GM12872 (cell line): ENCODE results near the gene TPSD1.

Source experiments
- CTCF ChIP-seq: IDR thresholded peaks from 3 replicates; pipeline ENCODE4 v1.5.1; 2011; ENCODE audit warnings: low read depth, mild to moderate bottlenecking, low read length, moderate library complexity; ENCODE audit not compliant: insufficient read depth

The TPSD1 gene

GRCh38 chr16:1260101-1260680, 4.3 kb downstream of the TPSD1 start:
- no peak for TF ChIP-seq CTCF

- TF ChIP-seq CTCF, result no peak
Observed at GRCh38 chr16:1261131-1261892, 5.4 kb downstream of the TPSD1 start.

- no peak for TF ChIP-seq CTCF
Observed at GRCh38 chr16:1262210-1262845, 6.5 kb downstream of the TPSD1 start.

- no peak for TF ChIP-seq CTCF
Observed at GRCh38 chr16:1262846-1263221, 7.0 kb downstream of the TPSD1 start.

DNA sequence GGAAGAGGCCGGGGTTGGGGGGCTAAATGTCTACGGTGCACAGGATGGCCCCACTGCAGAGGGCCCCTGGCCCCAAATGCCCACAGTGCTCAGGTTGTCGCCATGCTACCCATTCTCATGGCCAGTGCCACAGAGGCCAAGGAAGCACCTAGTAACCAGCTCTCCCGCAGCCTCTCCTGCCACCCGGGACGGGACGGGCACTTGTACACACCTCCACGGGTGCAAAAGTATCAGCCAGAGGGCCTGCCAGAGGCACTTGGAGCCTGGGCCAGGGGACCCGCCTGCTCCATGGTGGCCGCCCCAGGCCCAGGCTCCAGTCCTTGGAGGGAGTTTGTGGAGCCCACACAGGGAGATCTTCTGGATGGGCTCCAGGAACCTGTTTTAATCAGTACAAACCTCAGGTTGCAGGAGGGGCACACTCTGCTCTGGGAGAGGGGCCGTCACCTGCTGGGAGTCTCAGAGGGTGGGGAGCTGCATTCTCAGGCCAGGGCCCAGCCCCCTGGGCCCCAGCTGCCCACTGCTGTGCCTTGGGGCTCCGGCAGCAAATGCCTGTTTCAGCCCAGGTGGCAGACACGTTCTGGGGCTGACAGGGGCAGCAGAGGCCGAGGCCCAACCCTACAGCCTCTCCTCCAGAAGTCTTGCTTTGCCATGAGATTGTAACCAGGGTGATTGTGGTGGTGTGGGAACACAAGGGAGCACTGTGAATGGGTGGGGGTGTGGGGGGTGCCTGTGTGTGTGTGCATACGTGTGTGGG, 7.9 kb downstream of the TPSD1 start:
- TF ChIP-seq CTCF, result no peak

GRCh38 chr16:1264345-1265089, 8.6 kb downstream of the TPSD1 start:
- TF ChIP-seq CTCF, result no peak
